ENCODE results near the gene MPP3. TPM values are rescaled to one million over a fixed set of nuclear protein-coding genes. Genes with fewer than 3 reads are reported as not detected.

The MPP3 gene
- total and polyA plus RNA-seq, 4 donors, result 9.9 to 38.7 (median 24.6) TPM

DNA sequence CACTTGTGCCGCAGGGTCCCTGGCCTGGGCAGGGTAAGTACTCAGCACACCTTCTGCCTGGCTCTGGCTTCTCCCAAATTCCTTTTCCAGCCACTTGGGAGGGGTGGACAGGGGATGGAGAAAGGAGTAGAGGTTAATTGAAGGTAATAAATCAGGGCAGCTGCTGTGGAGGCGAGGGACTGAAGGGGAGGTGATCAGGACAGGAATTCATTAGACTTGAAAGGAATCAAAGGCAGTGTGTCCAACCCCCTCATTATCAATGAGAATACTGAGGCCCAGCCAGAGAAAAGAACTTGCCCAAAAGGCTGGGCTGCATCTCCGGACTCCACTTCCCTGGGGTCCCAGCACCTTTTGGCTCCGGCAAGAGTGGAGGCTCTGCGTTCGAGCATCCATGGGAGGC, 76.7 kb downstream of the MPP3 start:
- 83 to 91% methylated on average over 6 of the region's 6 CpGs for WGBS, 2 donors
- no peak for ATAC-seq (ENCODE audit: insufficient read depth, low FRiP score)
- peaks cover 0 to 6% (median 0%) of the 10 kb centered on the region in 5 donors for H3K4me1 ChIP-seq (ENCODE audit: control insufficient read depth in 5 of 5, insufficient read depth in 5 of 5, low read length in 5 of 5)

DNA sequence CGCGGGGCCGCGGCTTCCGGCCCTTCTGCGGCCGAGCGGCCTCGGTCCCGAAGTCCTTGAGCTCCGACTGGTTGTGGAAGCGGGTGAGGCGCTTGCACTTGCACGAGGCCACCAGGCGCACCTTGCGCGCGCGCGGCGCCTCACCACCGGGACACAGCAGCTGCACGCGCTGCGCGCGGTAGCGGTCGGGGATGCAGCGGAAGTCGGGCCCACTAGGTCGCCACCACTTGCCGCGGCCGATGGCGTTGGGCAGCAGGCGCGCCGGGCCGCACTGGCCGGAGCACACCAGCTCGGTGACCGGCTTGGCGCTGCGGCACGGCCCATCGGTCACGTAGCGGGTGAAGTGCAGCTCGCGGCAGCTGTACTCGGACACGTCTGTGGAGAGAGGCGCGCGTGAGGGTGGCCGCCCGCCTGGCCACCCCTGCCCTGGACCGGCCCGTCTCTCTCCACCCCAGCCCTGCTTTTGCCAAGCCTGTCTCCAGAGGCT, 77.5 kb downstream of the MPP3 start:
- H3K9ac ChIP-seq (ENCODE audit: insufficient read depth in 1 of 2, low read length in 2 of 2), result no peak overlapping the region

More for the DNA sequence above, 76.7 kb downstream of the MPP3 start:
- Histone ChIP-seq H3K9ac (ENCODE audit: insufficient read depth in 1 of 2, low read length in 2 of 2) (no peak overlapping the region), H3K36me3 (ENCODE audit: control insufficient read depth in 4 of 4, insufficient read depth in 4 of 4, low read length in 4 of 4) (no peaks in the 10 kb centered on the region), H3K4me3 (no peak overlapping the region), H3K9me3 (ENCODE audit: control insufficient read depth in 4 of 4, insufficient read depth in 3 of 4, low read length in 3 of 4) (peaks cover 0 to 4% (median 0%) of the 10 kb centered on the region in 4 donors), H3K27me3 (ENCODE audit: control insufficient read depth in 3 of 3, insufficient read depth in 3 of 3, low read length in 2 of 3) (peaks cover 0 to 26% (median 17%) of the 10 kb centered on the region in 3 donors), H3K27ac (ENCODE audit: low read depth in 1 of 2, low read length in 1 of 2) (no peak overlapping the region)
- TF ChIP-seq, protein P1, sequence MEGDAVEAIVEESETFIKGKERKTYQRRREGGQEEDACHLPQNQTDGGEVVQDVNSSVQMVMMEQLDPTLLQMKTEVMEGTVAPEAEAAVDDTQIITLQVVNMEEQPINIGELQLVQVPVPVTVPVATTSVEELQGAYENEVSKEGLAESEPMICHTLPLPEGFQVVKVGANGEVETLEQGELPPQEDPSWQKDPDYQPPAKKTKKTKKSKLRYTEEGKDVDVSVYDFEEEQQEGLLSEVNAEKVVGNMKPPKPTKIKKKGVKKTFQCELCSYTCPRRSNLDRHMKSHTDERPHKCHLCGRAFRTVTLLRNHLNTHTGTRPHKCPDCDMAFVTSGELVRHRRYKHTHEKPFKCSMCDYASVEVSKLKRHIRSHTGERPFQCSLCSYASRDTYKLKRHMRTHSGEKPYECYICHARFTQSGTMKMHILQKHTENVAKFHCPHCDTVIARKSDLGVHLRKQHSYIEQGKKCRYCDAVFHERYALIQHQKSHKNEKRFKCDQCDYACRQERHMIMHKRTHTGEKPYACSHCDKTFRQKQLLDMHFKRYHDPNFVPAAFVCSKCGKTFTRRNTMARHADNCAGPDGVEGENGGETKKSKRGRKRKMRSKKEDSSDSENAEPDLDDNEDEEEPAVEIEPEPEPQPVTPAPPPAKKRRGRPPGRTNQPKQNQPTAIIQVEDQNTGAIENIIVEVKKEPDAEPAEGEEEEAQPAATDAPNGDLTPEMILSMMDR (IDR thresholded peaks at IDR 0.05; ENCODE audit: control extremely low read depth, extremely low read depth), result no peak
- DNase-seq, result no peak

DNA sequence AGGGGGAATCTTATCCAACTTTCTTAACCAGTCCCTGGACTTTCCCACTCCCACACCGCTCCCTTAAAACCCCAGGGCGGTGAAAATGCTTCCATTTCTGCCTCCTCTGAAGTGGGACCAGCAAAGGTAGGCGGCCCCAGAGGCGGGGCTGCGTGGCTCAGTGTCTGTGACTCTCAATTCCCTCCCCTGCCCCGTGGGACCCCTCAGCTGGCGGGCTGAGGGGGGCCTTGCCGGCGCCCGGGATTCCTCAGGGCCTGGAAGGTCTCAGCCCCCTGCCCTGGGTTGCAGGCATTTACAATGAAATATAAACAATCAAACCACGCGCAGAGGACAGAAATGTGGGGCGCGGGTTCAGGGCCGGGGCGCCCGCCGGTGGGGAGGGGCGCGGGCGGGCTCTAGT, 78.0 kb downstream of the MPP3 start:
- ATAC-seq (ENCODE audit: insufficient read depth, low FRiP score), result no peak

More for the DNA sequence above, 77.5 kb downstream of the MPP3 start:
- peaks cover 0 to 26% (median 17%) of the 10 kb centered on the region in 3 donors for H3K27me3 ChIP-seq (ENCODE audit: control insufficient read depth in 3 of 3, insufficient read depth in 3 of 3, low read length in 2 of 3)
- DNase-seq (peak; percentile 36 to 65 (median 53)), ATAC-seq (ENCODE audit: insufficient read depth, low FRiP score) (no peak)
- no peak overlapping the region for H3K27ac ChIP-seq (ENCODE audit: low read depth in 1 of 2, low read length in 1 of 2)
- peaks cover 0 to 4% (median 0%) of the 10 kb centered on the region in 4 donors for H3K9me3 ChIP-seq (ENCODE audit: control insufficient read depth in 4 of 4, insufficient read depth in 3 of 4, low read length in 3 of 4)
- H3K4me3 ChIP-seq, result no peak overlapping the region
- H3K36me3 ChIP-seq (ENCODE audit: control insufficient read depth in 4 of 4, insufficient read depth in 4 of 4, low read length in 4 of 4), result no peaks in the 10 kb centered on the region
- TF ChIP-seq, protein P1 (IDR thresholded peaks at IDR 0.05; ENCODE audit: control extremely low read depth, extremely low read depth), result no peak
- peaks cover 0 to 6% (median 0%) of the 10 kb centered on the region in 5 donors for H3K4me1 ChIP-seq (ENCODE audit: control insufficient read depth in 5 of 5, insufficient read depth in 5 of 5, low read length in 5 of 5)
- WGBS, 2 donors, result 8 to 13% methylated on average over 49 to 60 of the region's 60 CpGs

More for the DNA sequence above, 78.0 kb downstream of the MPP3 start:
- Histone ChIP-seq H3K4me1 (ENCODE audit: control insufficient read depth in 5 of 5, insufficient read depth in 5 of 5, low read length in 5 of 5) (peaks cover 0 to 6% (median 0%) of the 10 kb centered on the region in 5 donors), H3K27me3 (ENCODE audit: control insufficient read depth in 3 of 3, insufficient read depth in 3 of 3, low read length in 2 of 3) (peaks cover 0 to 28% (median 17%) of the 10 kb centered on the region in 3 donors), H3K9ac (ENCODE audit: insufficient read depth in 1 of 2, low read length in 2 of 2) (no peak overlapping the region), H3K9me3 (ENCODE audit: control insufficient read depth in 4 of 4, insufficient read depth in 3 of 4, low read length in 3 of 4) (peaks cover 0 to 4% (median 0%) of the 10 kb centered on the region in 4 donors), H3K4me3 (no peak overlapping the region), H3K36me3 (ENCODE audit: control insufficient read depth in 4 of 4, insufficient read depth in 4 of 4, low read length in 4 of 4) (no peaks in the 10 kb centered on the region), H3K27ac (ENCODE audit: low read depth in 1 of 2, low read length in 1 of 2) (no peak overlapping the region)
- 29 to 31% methylated on average over 21 of the region's 21 CpGs for WGBS, 2 donors
- TF ChIP-seq, protein P1 (IDR thresholded peaks at IDR 0.05; ENCODE audit: control extremely low read depth, extremely low read depth), result no peak
- no peak for DNase-seq

All from lung (tissue), 12 donors.